Activated T-cell treated with anti-CD3 and anti-CD28 coated beads, Interleukin-2, amount 50 U/mL, for 72 hours (primary cell): Measurements from ENCODE around the gene SAP30BP. TPM values are rescaled to one million over a fixed set of nuclear protein-coding genes. Genes with fewer than 3 reads are reported as not detected.

Experiments used
- ATAC-seq, 2 donors: fragments of 150-1000 bp; cut with Tn5 transposase; replicated peaks in 1 of 2; 2 replicates each; pipeline ENCODE4 v1.10.0; 2021; ENCODE audit warnings: moderate library complexity in 2 of 2, mild to moderate bottlenecking in 1 of 2
- DNase-seq, 2 donors: peaks; one replicate each; pipeline ENCODE4 v3.0.0; 2021 to 2022; ENCODE audit warnings: mixed read lengths in 1 of 2
- H3K27ac Mint-ChIP-seq: one replicate; pipeline ENCODE4 v1.8.0; 2022; ENCODE audit warnings: mild to moderate bottlenecking, moderate library complexity, mixed read lengths
- H3K27me3 Mint-ChIP-seq: one replicate; pipeline ENCODE4 v1.8.0; 2022; ENCODE audit warnings: low read depth, mixed read lengths
- H3K36me3 Mint-ChIP-seq, 2 donors: one replicate each; pipeline ENCODE4 v1.8.0; 2022; ENCODE audit warnings: mixed read lengths in 2 of 2, mild to moderate bottlenecking in 1 of 2; ENCODE audit not compliant: insufficient read depth in 2 of 2
- H3K4me1 Mint-ChIP-seq: one replicate; pipeline ENCODE4 v1.8.0; 2022; ENCODE audit warnings: low read depth, mixed read lengths
- H3K4me3 Mint-ChIP-seq, 2 donors: one replicate each; pipeline ENCODE4 v1.8.0; 2022; ENCODE audit warnings: mild to moderate bottlenecking in 2 of 2, mixed read lengths in 2 of 2, moderate library complexity in 2 of 2
- H3K9me3 Mint-ChIP-seq, 2 donors: one replicate each; pipeline ENCODE4 v1.8.0; 2022; ENCODE audit warnings: mixed read lengths in 2 of 2
- total RNA-seq, 2 donors: library from RNA; stranded (reverse); gene quantifications; one replicate each; pipeline ENCODE4 v1.2.3, GENCODE V29; 2022

The SAP30BP gene
- total RNA-seq, 2 donors from 2014 or later = 97.0 to 112 TPM

- H3K4me1 Mint-ChIP-seq = peaks cover 3% of the 10 kb centered on the region
- no peak overlapping the region for H3K4me3 Mint-ChIP-seq
- no peak for ATAC-seq
- H3K36me3 Mint-ChIP-seq = no peaks in the 10 kb centered on the region
- H3K9me3 Mint-ChIP-seq = no peaks in the 10 kb centered on the region
- H3K27me3 Mint-ChIP-seq = peaks cover 3% of the 10 kb centered on the region
- no peak overlapping the region for H3K27ac Mint-ChIP-seq
- no peak for DNase-seq
Measured at GRCh38 chr17:75725504-75725903, 58.4 kb downstream of the SAP30BP start.

GRCh38 chr17:75727391-75727790 lies 60.3 kb downstream of the SAP30BP start:
- H3K27ac Mint-ChIP-seq = no peak overlapping the region
- ATAC-seq = no peak

GRCh38 chr17:75729351-75729750 lies 62.2 kb downstream of the SAP30BP start:
- Mint-ChIP-seq H3K27ac (no peak overlapping the region), H3K4me1 (peaks cover 2% of the 10 kb centered on the region), H3K9me3 (no peaks in the 10 kb centered on the region), H3K36me3 (no peaks in the 10 kb centered on the region), H3K4me3 (no peak overlapping the region), H3K27me3 (no peaks in the 10 kb centered on the region)
- ATAC-seq = no peak
- DNase-seq = no peak

More at GRCh38 chr17:75727391-75727790, 60.3 kb downstream of the SAP30BP start:
- no peak for DNase-seq
- H3K9me3 Mint-ChIP-seq = no peaks in the 10 kb centered on the region
- H3K4me1 Mint-ChIP-seq = no peaks in the 10 kb centered on the region
- no peaks in the 10 kb centered on the region for H3K27me3 Mint-ChIP-seq
- no peak overlapping the region for H3K4me3 Mint-ChIP-seq
- H3K36me3 Mint-ChIP-seq = no peaks in the 10 kb centered on the region

GRCh38 chr17:75730065-75730464 lies 62.9 kb downstream of the SAP30BP start:
- Mint-ChIP-seq H3K36me3 (no peaks in the 10 kb centered on the region), H3K27me3 (no peaks in the 10 kb centered on the region), H3K4me1 (peaks cover 6% of the 10 kb centered on the region), H3K4me3 (no peak overlapping the region), H3K27ac (no peak overlapping the region), H3K9me3 (no peaks in the 10 kb centered on the region)
- DNase-seq (no peak), ATAC-seq (no peak)

GRCh38 chr17:75731086-75731715 lies 64.1 kb downstream of the SAP30BP start:
- Mint-ChIP-seq H3K4me3 (no peak overlapping the region), H3K27me3 (no peaks in the 10 kb centered on the region), H3K4me1 (peaks cover 6% of the 10 kb centered on the region), H3K27ac (no peak overlapping the region), H3K9me3 (no peaks in the 10 kb centered on the region), H3K36me3 (no peaks in the 10 kb centered on the region)
- ATAC-seq = no peak
- DNase-seq = no peak

GRCh38 chr17:75731716-75732498 lies 64.8 kb downstream of the SAP30BP start:
- no peak for ATAC-seq

GRCh38 chr17:75733471-75733870 lies 66.3 kb downstream of the SAP30BP start:
- H3K9me3 Mint-ChIP-seq = no peaks in the 10 kb centered on the region
- H3K36me3 Mint-ChIP-seq = no peaks in the 10 kb centered on the region
- H3K27me3 Mint-ChIP-seq = no peaks in the 10 kb centered on the region
- peaks cover 13% of the 10 kb centered on the region for H3K4me1 Mint-ChIP-seq
- ATAC-seq (no peak), DNase-seq (no peak)
- no peak overlapping the region for H3K27ac Mint-ChIP-seq
- no peak overlapping the region for H3K4me3 Mint-ChIP-seq

More at GRCh38 chr17:75731716-75732498, 64.8 kb downstream of the SAP30BP start:
- Mint-ChIP-seq H3K9me3 (no peaks in the 10 kb centered on the region), H3K4me3 (no peak overlapping the region), H3K4me1 (peaks cover 6% of the 10 kb centered on the region), H3K27me3 (no peaks in the 10 kb centered on the region), H3K27ac (no peak overlapping the region), H3K36me3 (no peaks in the 10 kb centered on the region)
- DNase-seq = no peak

- Mint-ChIP-seq H3K4me3 (no peak overlapping the region), H3K27ac (no peak overlapping the region), H3K4me1 (peaks cover 14% of the 10 kb centered on the region), H3K36me3 (no peaks in the 10 kb centered on the region), H3K9me3 (no peaks in the 10 kb centered on the region), H3K27me3 (no peaks in the 10 kb centered on the region)
- DNase-seq (no peak), ATAC-seq (no peak)
Measured at GRCh38 chr17:75734674-75735294, 67.6 kb downstream of the SAP30BP start.

- Mint-ChIP-seq H3K9me3 (no peaks in the 10 kb centered on the region), H3K36me3 (no peaks in the 10 kb centered on the region), H3K4me1 (peaks cover 14% of the 10 kb centered on the region), H3K27ac (no peak overlapping the region), H3K27me3 (no peaks in the 10 kb centered on the region), H3K4me3 (no peak overlapping the region)
- DNase-seq = no peak
- no peak for ATAC-seq
Measured at GRCh38 chr17:75736173-75736835, 69.2 kb downstream of the SAP30BP start.

GRCh38 chr17:75737133-75737962 lies 70.2 kb downstream of the SAP30BP start:
- DNase-seq (no peak), ATAC-seq (no peak)
- no peak overlapping the region for H3K27ac Mint-ChIP-seq
- no peak overlapping the region for H3K4me3 Mint-ChIP-seq
- H3K27me3 Mint-ChIP-seq = no peaks in the 10 kb centered on the region
- no peaks in the 10 kb centered on the region for H3K36me3 Mint-ChIP-seq
- H3K4me1 Mint-ChIP-seq = peaks cover 14% of the 10 kb centered on the region
- no peaks in the 10 kb centered on the region for H3K9me3 Mint-ChIP-seq

- H3K9me3 Mint-ChIP-seq = no peaks in the 10 kb centered on the region
- peak overlapping the region in 1 of 2 donors; percentile 51 for H3K4me3 Mint-ChIP-seq
- ATAC-seq (peak; percentile 86 to 96), DNase-seq (peak; percentile 56 to 73)
- no peaks in the 10 kb centered on the region for H3K27me3 Mint-ChIP-seq
- H3K4me1 Mint-ChIP-seq = peaks cover 14% of the 10 kb centered on the region
- peak overlapping the region; percentile 35 for H3K27ac Mint-ChIP-seq
- H3K36me3 Mint-ChIP-seq = no peaks in the 10 kb centered on the region
Measured at GRCh38 chr17:75738218-75738802, 71.2 kb downstream of the SAP30BP start.

- Mint-ChIP-seq H3K36me3 (no peaks in the 10 kb centered on the region), H3K4me3 (no peak overlapping the region), H3K4me1 (peaks cover 14% of the 10 kb centered on the region), H3K27ac (no peak overlapping the region), H3K9me3 (no peaks in the 10 kb centered on the region), H3K27me3 (no peaks in the 10 kb centered on the region)
- DNase-seq (no peak), ATAC-seq (no peak)
Measured at GRCh38 chr17:75739174-75739573, 72.0 kb downstream of the SAP30BP start.
